Measurements from ENCODE around the gene AMPD2. TPM values are rescaled to one million over a fixed set of nuclear protein-coding genes. Genes with fewer than 3 reads are reported as not detected.

Gene AMPD2
- 57.1 and 61.6 TPM in 2 replicates for total RNA-seq

DNA sequence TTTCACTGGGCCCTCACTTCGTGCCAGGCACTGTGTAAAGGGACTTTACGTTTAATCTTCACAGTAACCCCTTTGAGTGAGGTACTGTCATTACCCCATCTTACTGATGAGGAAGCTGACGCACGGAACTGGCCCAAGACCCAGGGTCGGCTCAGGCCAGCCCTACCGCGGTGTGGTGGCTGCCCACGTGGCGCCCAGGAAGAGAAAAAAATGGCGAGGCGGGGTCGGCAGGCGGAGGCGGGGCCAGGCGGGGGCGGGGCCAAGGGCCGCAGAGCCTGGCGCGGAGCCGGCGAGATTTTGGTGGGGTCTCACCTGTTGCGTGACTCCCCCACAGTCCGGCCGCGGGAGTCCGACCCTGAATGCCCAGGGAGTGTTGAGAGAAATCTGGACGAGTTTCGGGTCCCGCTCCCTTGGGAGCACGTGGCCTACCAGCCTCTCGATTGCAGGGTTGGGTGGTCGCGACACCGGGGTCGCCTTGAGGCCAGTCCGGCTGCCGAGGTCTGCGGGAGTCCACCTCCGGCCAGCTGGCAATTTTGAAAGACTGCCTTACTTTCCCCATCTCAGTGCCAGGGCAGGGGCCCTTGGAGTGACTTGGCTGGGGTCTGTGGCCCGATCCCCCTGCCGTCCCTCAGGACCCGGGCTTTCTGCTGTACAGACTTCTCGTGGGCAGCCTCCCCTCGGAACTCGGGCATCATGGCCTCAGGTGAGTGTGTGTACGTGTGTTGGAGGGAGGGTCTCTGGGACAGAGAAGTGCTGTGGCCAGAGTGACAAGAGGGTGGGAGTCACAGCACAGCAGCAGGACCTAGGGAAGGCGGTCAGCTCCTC lies at the start of gene AMPD2, which contains the start of gene GNAT2:
TSS of gene AMPD2 (plus strand) at position 262 of the 825 bp plus-strand sequence. CDS start 1,339 bp downstream, outside the sequence.
TSS of gene GNAT2 (minus strand) at position 41 of the 825 bp plus-strand sequence. CDS start 6,746 bp downstream, outside the sequence.

GRCh38 chr1:109655615-109656519 lies 36.2 kb downstream of the AMPD2 start, which contains the start of gene GSTM4:
Gene GSTM4 (plus strand): TSS chr1:109656099. CDS start chr1:109656390, 291 bp downstream.

GRCh38 chr1:109667452-109668122 lies 48.0 kb downstream of the AMPD2 start, which contains the start of gene GSTM2:
Gene GSTM2 (plus strand): TSS chr1:109668057. CDS start chr1:109668116, 59 bp downstream.

Other genes starting within 250 kb of the AMPD2 start
- gene SORT1, start 221.9 kb upstream of the AMPD2 start, total RNA-seq: 1.2 and 1.4 TPM in 2 replicates
- 38.5 and 48.2 TPM in 2 replicates for gene PSMA5, start 193.4 kb upstream of the AMPD2 start, total RNA-seq
- gene SYPL2, start 153.3 kb upstream of the AMPD2 start, total RNA-seq: 0.16 and 0.43 TPM in 2 replicates
- gene ATXN7L2, start 135.9 kb upstream of the AMPD2 start, total RNA-seq: 1.3 and 2.1 TPM in 2 replicates
- 3.6 and 5.2 TPM in 2 replicates for gene CYB561D1, start 125.7 kb upstream of the AMPD2 start, total RNA-seq
- 1.3 and 1.9 TPM in 2 replicates for gene AMIGO1, start 110.1 kb upstream of the AMPD2 start, total RNA-seq
- under 0.01 and 0.34 TPM in 2 replicates for gene GPR61, start 80.0 kb upstream of the AMPD2 start, total RNA-seq
- 13.8 and 15.3 TPM in 2 replicates for gene GNAI3, start 71.2 kb upstream of the AMPD2 start, total RNA-seq
- 0.34 and 0.79 TPM in 2 replicates for gene GNAT2, start 221 bp upstream of the AMPD2 start, total RNA-seq
- gene GSTM4, start 36.3 kb downstream of the AMPD2 start, total RNA-seq: 15.6 and 15.9 TPM in 2 replicates
- 33.7 and 43.5 TPM in 2 replicates for gene GSTM2, start 48.2 kb downstream of the AMPD2 start, total RNA-seq
- gene GSTM1, start 68.0 kb downstream of the AMPD2 start, total RNA-seq: not detected in 2 replicates
- gene GSTM5, start 92.4 kb downstream of the AMPD2 start, total RNA-seq: 3.9 and 13.4 TPM in 2 replicates
- gene GSTM3, start 121.2 kb downstream of the AMPD2 start, total RNA-seq: 153 and 159 TPM in 2 replicates
- not detected in 2 replicates for gene EPS8L3, start 144.1 kb downstream of the AMPD2 start, total RNA-seq

Data from bronchial smooth muscle cell (primary cell).